HG02885 (cell line): ENCODE results near the gene CCDC9B.

ENCODE experiments used
- ATAC-seq: cut with Tn5 transposase; IDR thresholded peaks from one replicate; pipeline ENCODE4 v1.9.1; 2021; ENCODE audit warnings: mild to moderate bottlenecking; ENCODE audit not compliant: unreplicated experiment, poor library complexity

CCDC9B gene

GRCh38 chr15:40313531-40314398 is 27.0 kb downstream of the CCDC9B start:
- ATAC-seq, result no peak

GRCh38 chr15:40312370-40313158 is 28.2 kb downstream of the CCDC9B start:
- ATAC-seq, result no peak

- ATAC-seq, result no peak
Measured at GRCh38 chr15:40310993-40311392, 29.7 kb downstream of the CCDC9B start.

- no peak for ATAC-seq
Measured at GRCh38 chr15:40310001-40310959, 30.5 kb downstream of the CCDC9B start.

- no peak for ATAC-seq
Measured at GRCh38 chr15:40309344-40309862, 31.3 kb downstream of the CCDC9B start.

GRCh38 chr15:40307421-40308211 is 33.1 kb downstream of the CCDC9B start, which contains the start of gene PLCB2:
Gene PLCB2, minus strand, starts transcription at chr15:40307935. Its CDS starts 263 bp downstream, at chr15:40307672.
- ATAC-seq, result peak; percentile 61

- no peak for ATAC-seq
Measured at GRCh38 chr15:40306908-40307307, 33.8 kb downstream of the CCDC9B start.

GRCh38 chr15:40306371-40306770 is 34.4 kb downstream of the CCDC9B start:
- ATAC-seq, result no peak

- ATAC-seq, result no peak
Measured at GRCh38 chr15:40305281-40305680, 35.5 kb downstream of the CCDC9B start.

- no peak for ATAC-seq
Measured at GRCh38 chr15:40303576-40303975, 37.2 kb downstream of the CCDC9B start.

- no peak for ATAC-seq
Measured at GRCh38 chr15:40302981-40303380, 37.8 kb downstream of the CCDC9B start.

- no peak for ATAC-seq
Measured at GRCh38 chr15:40302288-40302886, 38.4 kb downstream of the CCDC9B start.

GRCh38 chr15:40301467-40302179 is 39.1 kb downstream of the CCDC9B start:
- no peak for ATAC-seq

GRCh38 chr15:40300771-40301170 is 40.0 kb downstream of the CCDC9B start:
- no peak for ATAC-seq

GRCh38 chr15:40300367-40300766 is 40.4 kb downstream of the CCDC9B start:
- ATAC-seq, result no peak

GRCh38 chr15:40298216-40298935 is 42.4 kb downstream of the CCDC9B start:
- ATAC-seq, result no peak

GRCh38 chr15:40297356-40297755 is 43.4 kb downstream of the CCDC9B start:
- no peak for ATAC-seq
